B cell (primary cell): Measurements from ENCODE around the gene TMEM33. TPM values are rescaled to one million over a fixed set of nuclear protein-coding genes. Genes with fewer than 3 reads are reported as not detected.

Experiments
- ATAC-seq: fragments of 200-7000 bp; cut with Tn5 transposase; one replicate; pipeline ENCODE4 v1.10.0; 2021; ENCODE audit warnings: low read depth, mild to moderate bottlenecking, moderate number of reproducible peaks, moderate library complexity
- CTCF ChIA-PET: fragments of 350-600 bp; sonication (Branson Sonifier 250); formaldehyde crosslinking; loops from one replicate; lab custom pipeline; 2021; ENCODE audit warnings: antibody characterized with exemption, inconsistent platforms; lab: Charles Lee
- POLR2A ChIA-PET: fragments of 350-600 bp; sonication (Branson Sonifier 250); formaldehyde crosslinking; loops from one replicate; lab custom pipeline; 2021; ENCODE audit warnings: antibody characterized with exemption; lab: Charles Lee
- DNase-seq: peaks from one replicate; pipeline ENCODE4 v3.0.0; 2013
- H2AFZ ChIP-seq: 2 replicates; pipeline ENCODE4 v1.6.1; 2012; ENCODE audit warnings: mild to moderate bottlenecking, low read depth, low read length; ENCODE audit not compliant: insufficient read depth, poor library complexity, severe bottlenecking
- H3K27ac ChIP-seq, 2 donors: 1 replicate in 1 of 2; 2 replicates in 1 of 2; pipeline ENCODE4 v1.5.1; 2012 to 2013; ENCODE audit warnings: low read length in 2 of 2, mild to moderate bottlenecking in 2 of 2, moderate library complexity in 1 of 2
- H3K27me3 ChIP-seq, 4 experiments: fragments of 200-600 bp in 1 of 4; sonication (generic) in 1 of 4; replicated peaks in 1 of 4; 1 replicate in 2 of 4; 2 replicates in 2 of 4; pipeline versions ENCODE4 v1.6.1 to v1.7.0; 2013 to 2016; ENCODE audit warnings: low read length in 3 of 4, mild to moderate bottlenecking in 2 of 4, mixed read lengths in 1 of 4, moderate library complexity in 1 of 4; ENCODE audit not compliant: insufficient read depth in 4 of 4, control insufficient read depth in 3 of 4; ENCODE audit errors: control extremely low read depth in 1 of 4
- H3K36me3 ChIP-seq, 2 experiments: replicated peaks in 1 of 2; 1 replicate in 1 of 2; 2 replicates in 1 of 2; pipeline versions ENCODE4 v1.6.1 to v1.7.1; 2013; ENCODE audit warnings: low read length in 1 of 2; ENCODE audit not compliant: insufficient read depth in 2 of 2, control insufficient read depth in 1 of 2; ENCODE audit errors: control extremely low read depth in 1 of 2, extremely low read depth in 1 of 2
- H3K4me1 ChIP-seq, 2 donors: fragments of 200-600 bp in 1 of 2; sonication (generic) in 1 of 2; 1 replicate in 1 of 2; 2 replicates in 1 of 2; pipeline versions ENCODE4 v1.5.1 to v1.6.1; 2013 to 2017; ENCODE audit warnings: low read length in 2 of 2; ENCODE audit not compliant: control insufficient read depth in 2 of 2, insufficient read depth in 2 of 2
- H3K4me2 ChIP-seq: replicated peaks from 2 replicates; pipeline ENCODE3; 2012; ENCODE audit warnings: mild to moderate bottlenecking, low read depth, low read length; ENCODE audit not compliant: poor library complexity, severe bottlenecking
- H3K4me3 ChIP-seq, 5 experiments: fragments of 200-600 bp in 1 of 5; sonication (generic) in 1 of 5; 1 replicate in 3 of 5; 2 replicates in 2 of 5; pipeline versions ENCODE4 v1.5.1 to v1.7.0; 2011 to 2016; ENCODE audit warnings: low read length in 4 of 5, mild to moderate bottlenecking in 4 of 5, low read depth in 2 of 5, control low read depth in 1 of 5, moderate library complexity in 1 of 5; ENCODE audit not compliant: insufficient read depth in 1 of 5; ENCODE audit errors: control extremely low read depth in 1 of 5, extremely low read depth in 1 of 5
- H3K79me2 ChIP-seq: fragments of 200-600 bp; sonication (generic); one replicate; pipeline ENCODE4 v1.6.0; 2016; ENCODE audit warnings: low read length; ENCODE audit not compliant: control insufficient read depth, insufficient read depth
- H3K9ac ChIP-seq: fragments of 200-600 bp; sonication (generic); 2 replicates; pipeline ENCODE4 v1.6.1; 2017; ENCODE audit warnings: mild to moderate bottlenecking, low read length, moderate library complexity
- H3K9me3 ChIP-seq, 3 donors: one replicate each; pipeline versions ENCODE4 v1.6.1 to v1.7.1; 2013; ENCODE audit warnings: low read length in 2 of 3; ENCODE audit not compliant: control insufficient read depth in 2 of 3, insufficient read depth in 1 of 3; ENCODE audit errors: control extremely low read depth in 1 of 3
- H4K20me1 ChIP-seq: 2 replicates; pipeline ENCODE4 v1.6.0; 2012; ENCODE audit warnings: mild to moderate bottlenecking, low read length; ENCODE audit not compliant: insufficient read depth, control insufficient read depth, poor library complexity, severe bottlenecking
- H3K27ac Mint-ChIP-seq: one replicate; pipeline ENCODE4 v1.8.0; 2021; ENCODE audit warnings: mixed read lengths
- H3K27me3 Mint-ChIP-seq: one replicate; pipeline ENCODE4 v1.8.0; 2021; ENCODE audit warnings: mixed read lengths
- H3K4me1 Mint-ChIP-seq: one replicate; pipeline ENCODE4 v1.8.0; 2021; ENCODE audit warnings: mixed read lengths
- H3K4me3 Mint-ChIP-seq: one replicate; pipeline ENCODE4 v1.8.0; 2021; ENCODE audit warnings: mixed read lengths
- H3K9me3 Mint-ChIP-seq: one replicate; pipeline ENCODE4 v1.8.0; 2022; ENCODE audit warnings: mixed read lengths; ENCODE audit not compliant: insufficient read depth
- EZH2 ChIP-seq: IDR thresholded peaks from 2 replicates; pipeline ENCODE4 v1.6.1; 2012; ENCODE audit warnings: borderline replicate concordance, low read depth, mild to moderate bottlenecking, moderate library complexity, low read length; ENCODE audit not compliant: insufficient read depth, poor library complexity, severe bottlenecking
- WGBS: methylation state at CpG from one replicate; pipeline ENCODE4 v1.1.5; 2013; ENCODE audit warnings: missing lambda C conversion rate; ENCODE audit not compliant: insufficient coverage; 5-methylcytosine and 5-hydroxymethylcytosine counted together
- intact Hi-C: fragments of 100-400 bp; cut with micrococcal nuclease; formaldehyde crosslinking; loops from one replicate; pipeline ENCODE4 v1.10.0; 2022
- polyA plus RNA-seq: library from polyadenylated mRNA; depleted of rRNA; stranded (reverse); fragments of >200 nt; gene quantifications from 2 replicates; pipeline ENCODE4 v1.2.3, GENCODE V29; 2012
- total RNA-seq, 2 donors: library from RNA; stranded (reverse); fragments of 120-200 nt in 1 of 2; gene quantifications; 1 replicate in 1 of 2; 2 replicates in 1 of 2; pipeline versions ENCODE4 v1.2.3 to v1.2.4, GENCODE V29; 2013 to 2022
- TF ChIP-seq, protein P1 (sequence below): fragments of 200-600 bp; IDR thresholded peaks from one replicate; pipeline ENCODE4 v1.8.0; 2022; ENCODE audit warnings: antibody characterized with exemption, mild to moderate bottlenecking

TMEM33 gene
- total and polyA plus RNA-seq, 2 donors (not counting 1 experiment from before 2014, with no cell fraction given): 10.5 to 39.2 TPM

DNA sequence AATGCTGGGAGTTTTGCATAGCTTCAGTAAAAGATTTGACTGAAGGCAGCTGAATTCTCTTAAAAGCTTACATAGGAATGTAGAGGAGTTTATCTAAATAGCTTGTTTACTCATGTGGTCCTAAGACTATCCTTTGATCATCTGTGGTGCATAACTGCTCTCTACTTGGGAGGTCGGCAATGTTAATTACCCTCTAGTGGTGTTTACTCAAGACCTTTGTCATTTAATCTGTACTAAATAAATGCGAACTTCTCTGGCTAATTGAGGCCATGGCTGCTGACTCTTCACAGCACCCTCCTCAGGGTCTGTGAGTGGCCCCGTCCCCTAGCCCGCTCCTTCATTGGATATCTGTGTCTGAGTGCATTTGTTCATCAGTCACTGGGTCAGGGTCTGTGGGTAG is 13.8 kb upstream of the TMEM33 start:
- 72% methylated on average over 3 of the region's 4 CpGs for WGBS
- Histone ChIP-seq H3K4me1 (no peaks in the 10 kb centered on the region), H3K27ac (no peak overlapping the region), H3K9me3 (peaks cover 0 to 13% (median 3%) of the 10 kb centered on the region in 3 donors), H3K4me2 (no peak overlapping the region), H3K79me2 (no peaks in the 10 kb centered on the region), H3K36me3 (no peaks in the 10 kb centered on the region), H3K4me3 (no peak overlapping the region), H2AFZ (no peak overlapping the region), H3K9ac (no peak overlapping the region), H3K27me3 (no peaks in the 10 kb centered on the region), H4K20me1 (no peaks in the 10 kb centered on the region)
- ChIA-PET CTCF (no interaction called here), POLR2A (no interaction called here)
- H3K4me3 Mint-ChIP-seq: no peak overlapping the region
- ATAC-seq: no peak
- intact Hi-C loops: no loop called here
- peaks cover 7% of the 10 kb centered on the region for H3K9me3 Mint-ChIP-seq
- H3K4me1 Mint-ChIP-seq: no peaks in the 10 kb centered on the region
- peaks cover 37% of the 10 kb centered on the region for H3K27me3 Mint-ChIP-seq
- H3K27ac Mint-ChIP-seq: no peak overlapping the region
- DNase-seq: no peak
- TF ChIP-seq, protein P1, sequence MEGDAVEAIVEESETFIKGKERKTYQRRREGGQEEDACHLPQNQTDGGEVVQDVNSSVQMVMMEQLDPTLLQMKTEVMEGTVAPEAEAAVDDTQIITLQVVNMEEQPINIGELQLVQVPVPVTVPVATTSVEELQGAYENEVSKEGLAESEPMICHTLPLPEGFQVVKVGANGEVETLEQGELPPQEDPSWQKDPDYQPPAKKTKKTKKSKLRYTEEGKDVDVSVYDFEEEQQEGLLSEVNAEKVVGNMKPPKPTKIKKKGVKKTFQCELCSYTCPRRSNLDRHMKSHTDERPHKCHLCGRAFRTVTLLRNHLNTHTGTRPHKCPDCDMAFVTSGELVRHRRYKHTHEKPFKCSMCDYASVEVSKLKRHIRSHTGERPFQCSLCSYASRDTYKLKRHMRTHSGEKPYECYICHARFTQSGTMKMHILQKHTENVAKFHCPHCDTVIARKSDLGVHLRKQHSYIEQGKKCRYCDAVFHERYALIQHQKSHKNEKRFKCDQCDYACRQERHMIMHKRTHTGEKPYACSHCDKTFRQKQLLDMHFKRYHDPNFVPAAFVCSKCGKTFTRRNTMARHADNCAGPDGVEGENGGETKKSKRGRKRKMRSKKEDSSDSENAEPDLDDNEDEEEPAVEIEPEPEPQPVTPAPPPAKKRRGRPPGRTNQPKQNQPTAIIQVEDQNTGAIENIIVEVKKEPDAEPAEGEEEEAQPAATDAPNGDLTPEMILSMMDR: no peak
- TF ChIP-seq EZH2: no peak

DNA sequence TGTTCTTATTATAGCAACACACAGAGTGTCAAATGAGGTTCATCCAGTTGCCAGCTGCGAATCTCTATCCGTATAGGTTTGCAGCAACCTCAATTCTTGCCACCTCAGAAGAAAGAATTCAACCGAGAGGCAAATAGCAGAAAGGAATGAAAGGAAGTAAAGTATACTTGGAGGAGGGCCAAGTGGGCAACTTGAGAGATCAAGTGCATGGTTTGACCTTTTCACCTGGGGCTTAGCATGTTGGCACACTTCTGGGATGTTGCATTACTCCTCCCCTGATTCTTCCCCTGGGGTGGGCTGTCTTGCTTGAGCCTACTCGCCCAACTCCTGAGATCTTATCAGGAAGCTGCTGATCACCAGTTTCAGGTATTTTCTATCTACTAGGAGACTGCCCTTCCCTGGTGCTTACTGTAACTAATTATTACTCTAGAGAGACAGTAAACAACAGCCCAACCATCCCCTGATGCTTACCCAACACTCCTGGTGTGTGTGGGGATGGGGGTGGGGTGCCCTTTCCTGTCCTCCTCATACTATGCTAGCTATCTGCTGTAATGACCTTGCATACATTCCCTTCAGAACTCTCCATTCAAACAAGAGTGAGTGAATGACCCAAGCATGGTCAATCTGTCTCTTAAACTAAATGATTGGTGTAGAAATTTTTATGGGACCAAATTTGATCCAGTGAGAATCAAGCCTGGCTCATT is 7.3 kb upstream of the TMEM33 start:
- CTCF ChIA-PET: no interaction called here
- Mint-ChIP-seq H3K4me1 (no peaks in the 10 kb centered on the region), H3K9me3 (no peaks in the 10 kb centered on the region), H3K27ac (no peak overlapping the region), H3K4me3 (no peak overlapping the region), H3K27me3 (peaks cover 26% of the 10 kb centered on the region)
- no peak overlapping the region for H3K4me3 ChIP-seq
- H3K9me3 ChIP-seq: no peaks in the 10 kb centered on the region
- no peak for ATAC-seq
- peaks cover 0 to 5% (median 1%) of the 10 kb centered on the region in 4 experiments for H3K27me3 ChIP-seq
- H4K20me1 ChIP-seq: no peaks in the 10 kb centered on the region
- no peak overlapping the region for H2AFZ ChIP-seq
- POLR2A ChIA-PET: no interaction called here
- 94% methylated on average over 2 of the region's 4 CpGs for WGBS
- no peak for TF ChIP-seq EZH2
- TF ChIP-seq, protein P1: no peak
- no peaks in the 10 kb centered on the region for H3K79me2 ChIP-seq
- H3K9ac ChIP-seq: no peak overlapping the region
- no peaks in the 10 kb centered on the region for H3K4me1 ChIP-seq
- no peak overlapping the region for H3K4me2 ChIP-seq
- intact Hi-C loops: no loop called here
- DNase-seq: no peak
- no peaks in the 10 kb centered on the region for H3K36me3 ChIP-seq
- no peak overlapping the region for H3K27ac ChIP-seq
